Activated T-cell treated with anti-CD3 and anti-CD28 coated beads, Interleukin-2, amount 50 U/mL, for 48 hours (primary cell): ENCODE measurements around the gene HEXIM1.

Source experiments
- DNase-seq, 2 experiments: peaks; one replicate each; pipeline ENCODE4 v3.0.0-alpha.2; 2020

The HEXIM1 gene

DNA sequence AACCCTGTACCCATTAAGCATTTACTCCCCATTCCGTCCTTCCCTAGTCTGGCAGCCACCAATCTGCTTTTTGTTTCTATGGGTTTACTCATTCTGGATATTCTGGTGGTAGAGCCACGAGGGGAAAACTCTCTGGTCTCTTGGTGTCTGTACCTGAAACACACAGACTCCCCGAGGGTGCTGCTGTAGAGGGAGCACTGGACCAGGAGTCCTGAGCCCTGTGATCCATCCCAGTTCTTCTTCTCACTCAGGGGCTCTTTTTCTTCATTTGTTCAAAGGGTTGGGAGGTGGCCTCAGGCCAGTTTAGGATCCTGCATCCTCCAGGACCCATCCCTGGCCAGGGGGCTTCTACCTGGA is 27.5 kb downstream of the HEXIM1 start:
- no peak for DNase-seq

DNA sequence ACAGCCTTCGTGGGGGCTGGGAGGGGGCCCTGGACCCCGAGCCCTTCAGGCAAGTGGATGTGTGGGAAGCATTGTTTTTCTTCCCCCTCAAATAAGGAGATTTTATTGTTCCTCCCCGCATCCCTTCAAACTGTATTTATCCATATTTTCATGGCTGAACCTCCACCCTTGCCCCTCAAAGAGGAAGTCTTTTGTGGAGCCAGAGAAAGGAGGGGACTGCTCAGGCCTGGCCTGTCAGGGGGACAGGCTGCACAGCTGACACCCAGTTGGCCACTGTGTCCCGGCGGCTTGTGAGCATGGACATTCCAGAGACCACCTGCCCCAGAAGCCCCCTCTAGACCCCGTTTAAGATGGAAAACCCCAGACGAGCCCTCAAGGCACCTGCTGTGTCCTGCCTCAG is 29.3 kb downstream of the HEXIM1 start:
- DNase-seq, result no peak

DNA sequence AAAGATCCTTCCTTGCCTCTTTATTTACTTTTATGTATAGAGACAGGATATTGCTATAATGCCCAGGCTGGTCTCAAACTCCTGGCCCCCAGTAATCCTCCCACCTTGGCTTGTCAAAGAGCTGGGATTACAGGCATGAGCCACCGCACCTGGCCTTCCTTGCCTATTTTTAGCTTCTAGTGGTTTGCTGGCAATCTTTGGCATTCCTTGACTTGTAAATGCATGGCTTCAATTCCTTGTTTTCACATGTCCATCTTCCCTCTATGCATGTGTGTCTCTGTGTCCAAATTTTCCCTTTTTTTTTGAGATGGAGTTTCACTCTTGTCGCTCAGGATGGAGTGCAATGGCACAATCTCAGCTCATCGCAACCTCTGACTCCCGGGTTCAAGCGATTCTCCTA is 35.9 kb downstream of the HEXIM1 start:
- no peak for DNase-seq

DNA sequence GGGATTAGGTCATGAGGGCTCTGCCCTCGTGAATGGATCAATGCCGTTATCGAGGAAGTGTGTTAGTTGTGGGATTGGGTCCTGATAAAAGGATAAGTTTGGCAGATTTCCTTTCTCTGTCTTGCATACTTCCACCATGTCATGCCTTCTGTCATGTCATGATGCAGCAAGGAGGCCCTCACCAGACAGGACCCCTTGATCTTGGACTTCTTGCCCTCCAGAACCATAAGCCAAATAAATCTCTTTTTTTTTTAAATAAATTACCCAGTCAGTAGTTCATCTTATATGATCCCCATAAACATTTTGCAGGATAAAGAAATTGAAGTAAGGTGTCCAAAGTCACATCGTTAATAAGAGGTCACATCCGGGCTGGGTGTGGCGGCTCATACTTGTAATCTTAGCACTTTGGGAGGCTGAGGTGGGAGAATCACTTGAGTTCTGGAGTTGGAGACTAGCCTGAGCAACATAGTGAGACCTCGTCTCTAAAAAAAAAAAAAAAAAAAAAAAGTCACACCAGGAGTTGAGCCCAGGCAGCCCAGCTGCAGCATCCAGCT is 38.6 kb downstream of the HEXIM1 start:
- DNase-seq, result no peak

DNA sequence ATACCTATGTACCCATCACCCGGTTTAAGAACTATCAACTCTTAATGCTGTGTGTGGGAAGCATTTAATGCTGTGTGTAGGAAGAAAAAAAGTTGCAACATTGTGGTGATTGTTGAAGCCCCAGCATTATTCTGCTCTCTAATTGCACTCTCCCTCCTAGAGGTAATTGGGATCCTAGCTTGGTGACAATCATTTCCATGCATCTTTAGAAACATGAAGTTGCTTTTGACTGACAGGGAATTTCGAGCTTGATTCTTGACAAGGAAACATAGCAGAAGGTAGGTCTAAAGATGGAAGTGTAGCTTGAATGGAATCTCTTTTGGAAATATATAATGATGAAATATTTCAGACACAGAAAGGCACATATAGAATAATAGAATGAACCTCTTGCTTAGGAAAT is 40.7 kb downstream of the HEXIM1 start:
- DNase-seq, result no peak

DNA sequence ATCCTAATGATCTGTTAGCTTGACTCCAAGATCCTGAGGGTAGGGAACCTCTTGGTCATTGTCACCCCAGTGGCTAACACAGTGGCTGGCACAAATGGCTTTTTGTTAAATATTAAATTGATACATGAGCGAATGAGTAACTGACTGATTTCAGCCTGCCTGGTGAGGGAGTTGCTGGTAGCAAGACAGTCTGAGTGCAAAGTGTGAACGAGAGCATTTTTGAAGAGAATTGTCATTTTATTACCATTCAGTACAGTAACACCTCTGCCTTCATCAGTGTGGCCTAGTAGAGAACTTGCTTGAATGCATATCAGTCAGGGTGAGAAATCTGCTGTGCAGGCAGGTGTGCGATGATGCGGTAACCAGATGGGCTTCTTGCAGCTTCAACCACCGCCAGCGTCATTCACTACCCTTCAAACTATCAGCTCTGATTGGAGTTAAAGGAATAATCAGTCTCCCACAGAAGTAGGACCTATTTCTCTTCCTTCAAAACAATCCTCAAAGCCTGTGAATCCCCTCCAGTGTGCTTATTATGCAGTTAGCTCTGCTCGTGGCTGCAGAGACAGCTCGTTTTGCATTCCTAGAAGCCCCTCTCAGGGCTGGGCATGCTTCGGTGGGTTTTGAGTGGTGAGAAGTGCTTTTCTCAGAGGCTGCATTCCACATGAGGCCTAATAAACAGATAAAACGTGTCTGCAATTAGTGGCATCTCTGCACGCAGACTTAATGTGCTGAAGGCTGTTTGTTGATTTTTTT is 42.4 kb downstream of the HEXIM1 start:
- DNase-seq, result no peak

DNA sequence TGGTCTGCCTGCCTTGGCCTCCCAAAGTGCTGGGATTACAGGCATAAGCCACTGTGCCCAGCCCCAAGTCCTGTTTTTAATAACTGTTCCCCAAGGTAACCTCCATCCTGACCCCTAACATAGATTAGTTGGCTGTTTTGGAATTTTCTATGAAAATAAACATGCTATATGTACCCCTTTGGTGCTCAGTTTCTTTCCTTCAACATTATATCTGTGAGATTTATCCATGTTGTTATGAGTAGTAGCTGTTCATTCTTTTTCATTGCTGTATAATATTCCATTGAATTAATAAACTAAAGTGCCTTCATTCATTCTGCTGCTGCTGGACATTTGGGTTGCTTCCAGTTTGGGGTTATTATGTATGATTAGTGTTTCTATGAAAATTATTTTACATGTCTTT is 47.1 kb downstream of the HEXIM1 start:
- no peak for DNase-seq

DNA sequence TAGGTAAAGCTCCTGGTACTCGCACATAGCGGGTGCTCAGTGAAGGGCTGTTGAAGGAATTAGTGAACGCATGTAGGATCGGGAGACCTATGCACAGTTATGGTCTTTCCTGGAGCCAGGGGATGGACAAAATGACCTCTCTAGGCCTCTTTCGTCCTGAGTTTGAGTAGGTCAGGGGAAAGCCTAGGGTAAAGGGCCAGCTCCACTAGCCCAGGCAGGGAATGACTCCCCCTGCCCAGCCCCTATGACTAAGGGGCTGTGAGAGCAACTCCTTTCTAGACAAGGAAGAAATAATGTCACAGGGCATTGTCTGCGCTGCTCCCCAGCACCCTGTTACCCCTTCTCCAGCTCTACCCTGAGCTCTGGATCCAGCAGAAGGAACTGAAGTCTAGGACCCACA is 48.8 kb downstream of the HEXIM1 start:
- no peak for DNase-seq

DNA sequence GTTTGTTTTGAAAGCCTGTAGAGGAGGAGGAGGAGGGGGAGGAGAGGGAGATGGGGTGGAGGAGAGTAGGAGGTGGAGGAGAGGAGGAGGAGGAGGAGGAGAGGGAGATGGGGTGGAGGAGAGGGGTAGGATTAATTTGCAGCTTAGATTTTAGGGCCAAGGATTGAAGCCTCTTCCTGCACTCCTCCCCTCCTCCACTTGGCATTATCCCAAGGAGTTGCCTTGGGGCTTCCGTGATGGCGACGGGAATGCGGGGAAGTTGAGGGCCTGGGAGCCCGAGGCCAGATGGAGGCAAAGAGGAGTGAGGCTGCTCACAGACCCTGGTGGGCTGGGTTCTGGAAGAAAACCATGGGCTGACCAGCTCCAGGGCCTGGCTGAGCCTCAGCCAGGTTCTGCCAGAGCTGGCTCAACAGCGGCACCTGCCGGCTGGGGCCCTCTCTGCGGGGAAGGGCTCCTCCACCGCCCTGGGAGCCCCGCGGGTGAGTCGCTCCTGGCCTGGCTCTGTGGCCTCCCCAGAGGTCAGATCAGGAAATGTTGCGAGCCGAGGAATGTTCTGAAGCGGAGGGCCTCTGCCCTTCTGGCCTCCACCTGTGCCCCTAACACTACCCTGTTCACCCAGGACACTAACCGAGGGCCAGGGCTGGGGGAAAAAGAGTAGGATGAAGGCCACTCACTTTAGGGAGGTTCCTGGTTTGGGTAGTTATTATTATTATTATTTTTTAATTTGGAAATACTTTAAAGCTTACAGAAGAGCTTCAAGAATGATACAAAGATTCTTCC is 49.5 kb downstream of the HEXIM1 start:
- DNase-seq, result peak; percentile 95 to 98

DNA sequence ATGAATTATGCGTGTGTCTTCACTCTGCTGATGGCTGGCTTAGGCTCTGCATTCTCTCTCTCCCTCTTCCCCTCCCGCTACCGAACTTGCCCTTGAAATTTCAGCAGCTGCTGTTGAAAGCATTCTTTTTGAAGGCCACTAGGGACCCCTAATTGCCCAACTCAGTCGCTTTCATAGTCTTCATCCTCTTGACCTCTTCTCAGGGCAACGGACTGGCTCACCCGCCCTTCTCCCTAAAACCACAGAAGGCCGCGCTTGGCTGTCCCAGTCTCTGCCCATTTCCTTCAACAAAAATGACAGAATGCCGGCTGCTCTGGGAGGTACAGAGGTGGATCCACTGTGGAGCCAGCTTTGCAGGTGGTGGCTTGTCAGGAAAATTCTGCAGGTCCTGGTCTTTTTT is 52.4 kb downstream of the HEXIM1 start:
- no peak for DNase-seq

DNA sequence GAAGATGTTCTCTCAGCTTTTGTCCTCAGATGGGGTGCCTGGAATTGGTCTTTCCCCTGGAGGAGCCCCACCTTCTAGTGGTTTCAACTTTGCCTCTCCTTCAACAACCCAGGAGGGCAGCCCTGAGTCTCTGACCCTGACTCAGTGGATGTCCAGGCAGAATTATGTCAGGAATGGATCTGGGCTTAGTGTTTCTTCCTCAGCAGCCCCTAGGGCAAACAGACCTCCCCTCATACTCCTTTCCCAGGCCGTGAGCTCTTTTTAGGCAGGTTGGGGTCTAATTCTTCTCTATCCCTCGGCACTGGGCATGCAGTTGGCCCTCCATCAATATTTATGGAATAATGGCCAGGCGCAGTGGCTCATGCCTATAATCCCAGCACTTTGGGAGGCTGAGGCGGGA is 53.2 kb downstream of the HEXIM1 start:
- no peak for DNase-seq
